ENCODE measurements around the gene AP4E1.

GRCh38 chr15:50908209-50909009, at the start of gene AP4E1:
- TF ChIP-seq CTBP1 (IDR thresholded peaks at IDR 0.05; ENCODE audit: borderline replicate concordance) (no peak), L3MBTL2 (conservative IDR thresholded peaks at IDR 0.05) (no peak)
